Uterus (tissue), 2 donors: ENCODE measurements around the gene PITPNM3.

Experiments used
- POLR2A ChIP-seq, 2 donors: fragments of 450-650 bp; IDR thresholded peaks; one replicate each; pipeline ENCODE4 v1.6.1; 2016; ENCODE audit warnings: antibody characterized with exemption in 2 of 2, mild to moderate bottlenecking in 1 of 2, moderate library complexity in 1 of 2
- TF ChIP-seq, protein P1 (sequence below), 4 experiments: fragments of 200-600 bp in 2 of 4; fragments of 450-650 bp in 2 of 4; sonication (generic) in 2 of 4; IDR thresholded peaks; one replicate each; pipeline ENCODE4 v1.5.1; 2016 to 2019; ENCODE audit warnings: antibody characterized with exemption in 4 of 4, mild to moderate bottlenecking in 2 of 4, moderate library complexity in 1 of 4

DNA sequence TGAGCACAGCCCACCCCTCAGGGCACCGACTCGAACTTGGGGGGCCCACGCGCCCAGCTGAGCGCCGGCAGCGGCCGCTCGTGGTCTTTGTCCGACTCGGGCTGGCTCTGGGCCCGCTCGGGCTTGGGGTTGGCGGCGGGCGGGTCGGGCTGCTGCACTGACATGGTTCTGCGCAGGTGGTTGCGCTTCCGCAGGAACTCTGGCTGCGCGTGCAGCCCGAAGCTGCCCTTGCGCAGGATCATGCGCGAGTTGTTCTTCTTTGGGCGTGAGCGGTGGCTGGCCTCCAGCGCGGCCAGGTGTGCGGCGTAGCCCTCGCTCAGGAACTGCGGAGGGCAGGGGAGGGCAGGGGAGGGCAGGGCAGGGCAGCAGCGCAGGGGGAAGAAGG lies 101.0 kb downstream of the PITPNM3 start:
- TF ChIP-seq, protein P1, sequence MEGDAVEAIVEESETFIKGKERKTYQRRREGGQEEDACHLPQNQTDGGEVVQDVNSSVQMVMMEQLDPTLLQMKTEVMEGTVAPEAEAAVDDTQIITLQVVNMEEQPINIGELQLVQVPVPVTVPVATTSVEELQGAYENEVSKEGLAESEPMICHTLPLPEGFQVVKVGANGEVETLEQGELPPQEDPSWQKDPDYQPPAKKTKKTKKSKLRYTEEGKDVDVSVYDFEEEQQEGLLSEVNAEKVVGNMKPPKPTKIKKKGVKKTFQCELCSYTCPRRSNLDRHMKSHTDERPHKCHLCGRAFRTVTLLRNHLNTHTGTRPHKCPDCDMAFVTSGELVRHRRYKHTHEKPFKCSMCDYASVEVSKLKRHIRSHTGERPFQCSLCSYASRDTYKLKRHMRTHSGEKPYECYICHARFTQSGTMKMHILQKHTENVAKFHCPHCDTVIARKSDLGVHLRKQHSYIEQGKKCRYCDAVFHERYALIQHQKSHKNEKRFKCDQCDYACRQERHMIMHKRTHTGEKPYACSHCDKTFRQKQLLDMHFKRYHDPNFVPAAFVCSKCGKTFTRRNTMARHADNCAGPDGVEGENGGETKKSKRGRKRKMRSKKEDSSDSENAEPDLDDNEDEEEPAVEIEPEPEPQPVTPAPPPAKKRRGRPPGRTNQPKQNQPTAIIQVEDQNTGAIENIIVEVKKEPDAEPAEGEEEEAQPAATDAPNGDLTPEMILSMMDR (IDR thresholded peaks at IDR 0.05) = no peak
- TF ChIP-seq POLR2A (IDR thresholded peaks at IDR 0.05) = no peak
